DMS 273 (cell line): Measurements from ENCODE around the gene MRPL40.

Source experiments
- DNase-seq: peaks from one replicate; lab custom pipeline; 2025; ENCODE audit not compliant: unreplicated experiment; lab: John Stamatoyannopoulos, UW

Gene MRPL40

GRCh38 chr22:19432133-19432851 lies at the start of gene MRPL40:
MRPL40 (plus strand) TSS chr22:19432545; CDS start chr22:19432555, 10 bp downstream.
- DNase-seq: peak; percentile 95

- DNase-seq: no peak
Measured at GRCh38 chr22:19383292-19383691, 49.1 kb upstream of the MRPL40 start.

GRCh38 chr22:19385221-19385906 lies 47.0 kb upstream of the MRPL40 start:
- DNase-seq: no peak

GRCh38 chr22:19386248-19386647 lies 46.1 kb upstream of the MRPL40 start:
- DNase-seq: no peak

- DNase-seq: no peak
Measured at GRCh38 chr22:19387038-19387437, 45.3 kb upstream of the MRPL40 start.

GRCh38 chr22:19387575-19387974 lies 44.8 kb upstream of the MRPL40 start:
- DNase-seq: no peak

- no peak for DNase-seq
Measured at GRCh38 chr22:19393704-19394103, 38.6 kb upstream of the MRPL40 start.

- no peak for DNase-seq
Measured at GRCh38 chr22:19394274-19395050, 37.9 kb upstream of the MRPL40 start.

- DNase-seq: no peak
Measured at GRCh38 chr22:19395276-19395675, 37.1 kb upstream of the MRPL40 start.

GRCh38 chr22:19396561-19396933 lies 35.8 kb upstream of the MRPL40 start:
- DNase-seq: no peak

GRCh38 chr22:19396934-19397733 lies 35.2 kb upstream of the MRPL40 start:
- DNase-seq: peak; percentile 35

- DNase-seq: peak; percentile 36
Measured at GRCh38 chr22:19397734-19398104, 34.6 kb upstream of the MRPL40 start.

- DNase-seq: peak; percentile 77
Measured at GRCh38 chr22:19398206-19398605, 34.1 kb upstream of the MRPL40 start.

- no peak for DNase-seq
Measured at GRCh38 chr22:19398652-19399051, 33.7 kb upstream of the MRPL40 start.

- DNase-seq: no peak
Measured at GRCh38 chr22:19400881-19401280, 31.5 kb upstream of the MRPL40 start.

GRCh38 chr22:19401483-19401882 lies 30.9 kb upstream of the MRPL40 start:
- DNase-seq: no peak

GRCh38 chr22:19402642-19403191 lies 29.6 kb upstream of the MRPL40 start:
- no peak for DNase-seq

- no peak for DNase-seq
Measured at GRCh38 chr22:19404676-19405075, 27.7 kb upstream of the MRPL40 start.

GRCh38 chr22:19405133-19405532 lies 27.2 kb upstream of the MRPL40 start:
- DNase-seq: no peak

- DNase-seq: no peak
Measured at GRCh38 chr22:19405652-19406051, 26.7 kb upstream of the MRPL40 start.

- DNase-seq: no peak
Measured at GRCh38 chr22:19406281-19406811, 26.0 kb upstream of the MRPL40 start.
